IMR-90 (cell line): ENCODE results near the gene VGLL1. TPM values are rescaled to one million over a fixed set of nuclear protein-coding genes. Genes with fewer than 3 reads are reported as not detected.

ENCODE experiments used
- ATAC-seq: fragments of 200-7000 bp; cut with Tn5 transposase; 2 replicates; pipeline ENCODE4 v1.9.1; 2020; ENCODE audit warnings: low read depth, mild to moderate bottlenecking, moderate library complexity
- BruUV-seq: library from RNA; stranded (reverse); fragments of 400-500 nt; replicated peaks from 2 replicates; lab custom pipeline; 2021; lab: Mats Ljungman, UMichigan
- CTCF ChIA-PET: fragments of 300-600 bp; formaldehyde crosslinking; extraction: SDS; loops from one replicate; lab custom pipeline; 2021; ENCODE audit warnings: antibody characterized with exemption; lab: Yijun Ruan, JAX
- POLR2A ChIA-PET: fragments of 300-600 bp; sonication (Branson Sonifier 250); formaldehyde crosslinking; loops from one replicate; lab custom pipeline; 2022; ENCODE audit warnings: antibody characterized with exemption; ENCODE audit not compliant: unreplicated experiment; lab: Charles Lee
- DNase-seq: peaks from one replicate; pipeline ENCODE4 v3.0.0; 2013
- H2AFZ ChIP-seq: replicated peaks from 2 replicates; pipeline ENCODE3; 2013; ENCODE audit warnings: low read length, mild to moderate bottlenecking; ENCODE audit not compliant: poor library complexity
- H2AK5ac ChIP-seq: 2 replicates; pipeline ENCODE4 v1.6.1; 2013; ENCODE audit warnings: low read depth, low read length, inconsistent platforms
- H2AK9ac ChIP-seq: replicated peaks from 2 replicates; pipeline ENCODE3; 2013; ENCODE audit warnings: mild to moderate bottlenecking, low read depth, low read length, moderate library complexity; ENCODE audit not compliant: poor library complexity
- H2BK120ac ChIP-seq: 2 replicates; pipeline ENCODE4 v1.6.1; 2013; ENCODE audit warnings: low read depth, low read length, inconsistent platforms
- H2BK15ac ChIP-seq: 3 replicates; pipeline ENCODE4 v1.6.1; 2013; ENCODE audit warnings: low read depth, low read length, inconsistent platforms
- H2BK20ac ChIP-seq: 2 replicates; pipeline ENCODE4 v1.6.1; 2013; ENCODE audit warnings: low read depth, mild to moderate bottlenecking, inconsistent platforms, low read length, moderate library complexity
- H2BK5ac ChIP-seq: 2 replicates; pipeline ENCODE4 v1.6.1; 2013; ENCODE audit warnings: mild to moderate bottlenecking, low read depth, low read length, inconsistent platforms; ENCODE audit not compliant: poor library complexity, severe bottlenecking
- H3K14ac ChIP-seq: replicated peaks from 2 replicates; pipeline ENCODE4 v1.6.1; 2013; ENCODE audit warnings: low read depth, low read length, inconsistent platforms
- H3K18ac ChIP-seq: 2 replicates; pipeline ENCODE4 v1.6.1; 2013; ENCODE audit warnings: low read depth, low read length, control low read depth
- H3K23ac ChIP-seq: 2 replicates; pipeline ENCODE4 v1.6.1; 2013; ENCODE audit warnings: low read depth, low read length, inconsistent platforms
- H3K27ac ChIP-seq: 2 replicates; pipeline ENCODE4 v1.5.1; 2013; ENCODE audit warnings: mild to moderate bottlenecking, control low read depth, low read length; ENCODE audit not compliant: insufficient read depth
- H3K27me3 ChIP-seq: 2 replicates; pipeline ENCODE4 v1.6.1; 2013; ENCODE audit warnings: low read length; ENCODE audit not compliant: control insufficient read depth, insufficient read depth
- H3K36me3 ChIP-seq: 2 replicates; pipeline ENCODE4 v1.6.1; 2013; ENCODE audit warnings: low read length, mixed read lengths; ENCODE audit not compliant: control insufficient read depth, insufficient read depth
- H3K4ac ChIP-seq: 2 replicates; pipeline ENCODE4 v1.6.1; 2013; ENCODE audit warnings: low read depth, low read length, inconsistent platforms
- H3K4me1 ChIP-seq: 2 replicates; pipeline ENCODE4 v1.6.1; 2013; ENCODE audit warnings: low read length, mixed read lengths; ENCODE audit not compliant: control insufficient read depth, insufficient read depth
- H3K4me2 ChIP-seq: 2 replicates; pipeline ENCODE4 v1.6.1; 2013; ENCODE audit warnings: low read depth, mild to moderate bottlenecking, control low read depth, low read length, moderate library complexity
- H3K4me3 ChIP-seq: 2 replicates; pipeline ENCODE4 v1.5.1; 2013; ENCODE audit warnings: low read depth, mild to moderate bottlenecking, control low read depth, low read length, moderate library complexity; ENCODE audit not compliant: insufficient read depth
- H3K56ac ChIP-seq: 2 replicates; pipeline ENCODE4 v1.6.1; 2013; ENCODE audit warnings: low read length, inconsistent platforms; ENCODE audit not compliant: insufficient read depth; ENCODE audit errors: extremely low read depth
- H3K79me1 ChIP-seq, 2 experiments: 2 replicates each; pipeline ENCODE4 v1.6.1; 2013; ENCODE audit warnings: low read length in 2 of 2, inconsistent platforms in 1 of 2, low read depth in 1 of 2
- H3K9ac ChIP-seq: 2 replicates; pipeline ENCODE4 v1.6.1; 2013; ENCODE audit warnings: low read depth, low read length, control low read depth
- H3K9me1 ChIP-seq: 2 replicates; pipeline ENCODE4 v1.6.1; 2013; ENCODE audit warnings: low read length, inconsistent platforms; ENCODE audit not compliant: insufficient read depth
- H3K9me3 ChIP-seq: 2 replicates; pipeline ENCODE4 v1.6.1; 2013; ENCODE audit warnings: low read length; ENCODE audit not compliant: control insufficient read depth, insufficient read depth
- H4K20me1 ChIP-seq: 2 replicates; pipeline ENCODE4 v1.6.1; 2013; ENCODE audit warnings: low read length, inconsistent platforms; ENCODE audit not compliant: insufficient read depth
- H4K5ac ChIP-seq: 2 replicates; pipeline ENCODE4 v1.6.1; 2013; ENCODE audit warnings: mild to moderate bottlenecking, low read depth, low read length, control low read depth
- H4K8ac ChIP-seq, 2 experiments: 2 replicates each; pipeline ENCODE4 v1.6.1; 2013; ENCODE audit warnings: low read depth in 2 of 2, low read length in 2 of 2, control low read depth in 1 of 2, inconsistent platforms in 1 of 2
- H4K91ac ChIP-seq: 2 replicates; pipeline ENCODE4 v1.6.1; 2013; ENCODE audit warnings: low read depth, low read length, inconsistent platforms; ENCODE audit not compliant: insufficient read depth
- MAZ ChIP-seq: IDR thresholded peaks from 2 replicates; pipeline ENCODE4 v1.6.1; 2012; ENCODE audit warnings: low read depth, mild to moderate bottlenecking, low read length, improper control_type of control experiment, moderate library complexity, borderline replicate concordance
- NFE2L2 ChIP-seq: fragments of 150-350 bp; IDR thresholded peaks from 2 replicates; pipeline ENCODE4 v1.6.1; 2016; ENCODE audit warnings: low read depth, mild to moderate bottlenecking, low read length
- RAD21 ChIP-seq: IDR thresholded peaks from 2 replicates; pipeline ENCODE4 v1.6.1; 2012; ENCODE audit warnings: low read length, improper control_type of control experiment
- RFX5 ChIP-seq: IDR thresholded peaks from 2 replicates; pipeline ENCODE4 v1.8.0; 2012; ENCODE audit warnings: low read depth, mild to moderate bottlenecking, low read length, moderate library complexity
- WGBS, 2 experiments: methylation state at CpG; one replicate each; pipeline versions ENCODE4 v1.1.5 to v1.1.7; 2013; ENCODE audit warnings: missing lambda C conversion rate in 2 of 2; ENCODE audit not compliant: insufficient read length in 1 of 2; ENCODE audit errors: extremely low coverage in 2 of 2; 5-methylcytosine and 5-hydroxymethylcytosine counted together
- dilution Hi-C: fragments of 300-500 bp; cut with HindIII; formaldehyde crosslinking; loops from one replicate; pipeline ENCODE4 v1.14.3; 2018; ENCODE audit warnings: low sequenced_read_pairs; ENCODE audit not compliant: unreplicated experiment
- in situ Hi-C: fragments of 300-500 bp; cut with MboI; formaldehyde crosslinking; loops from 3 replicates; pipeline ENCODE4 v1.14.3; 2019; ENCODE audit warnings: low sequenced_read_pairs, inconsistent platforms, mixed read lengths
- intact Hi-C: fragments of 100-400 bp; cut with micrococcal nuclease; formaldehyde crosslinking; loops from 2 replicates; pipeline ENCODE4 v1.10.0; 2022
- polyA plus RNA-seq, 3 experiments: library from polyadenylated mRNA; depleted of rRNA; stranded (reverse); fragments of >200 nt; gene quantifications; 2 replicates each; pipeline ENCODE4 v1.2.3, GENCODE V29; 2012; ENCODE audit warnings: low replicate concordance in 1 of 3
- total RNA-seq: library from RNA; depleted of rRNA; stranded (reverse); fragments of >200 nt; gene quantifications from 2 replicates; pipeline ENCODE4 v1.2.3, GENCODE V29; 2012
- TF ChIP-seq, protein P1 (sequence below): conservative IDR thresholded peaks from 2 replicates; pipeline ENCODE4 v1.5.1; 2012; ENCODE audit warnings: mild to moderate bottlenecking, low read depth, low read length, improper control_type of control experiment

VGLL1 gene
- total and polyA plus RNA-seq, 2 of the 4 experiments (the other 2 are of a cell fraction), result not detected

DNA sequence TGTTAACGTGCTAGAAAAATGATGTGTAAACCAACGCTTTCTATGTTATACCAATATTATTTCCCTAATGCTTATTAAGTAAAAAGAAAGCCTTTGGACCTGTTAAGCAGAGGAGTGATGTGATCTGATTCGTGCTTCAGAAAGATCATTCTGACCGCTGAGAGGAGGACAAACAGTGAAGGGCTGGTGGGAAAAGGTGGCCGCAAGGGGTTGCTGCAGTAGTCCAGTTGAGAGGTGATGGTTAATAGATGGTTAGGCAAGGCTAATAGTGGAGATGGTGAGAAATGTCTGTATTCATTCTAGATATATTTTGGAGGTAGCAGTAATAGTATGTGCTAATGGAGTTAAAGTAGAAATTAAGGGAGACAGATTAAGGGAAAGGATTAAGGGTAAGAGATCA lies 12.9 kb upstream of the VGLL1 start:
- dilution Hi-C loops (no loop called here), intact Hi-C loops (no loop called here), in situ Hi-C loops (no loop called here)
- H3K27me3 ChIP-seq, result no peaks in the 10 kb centered on the region; the same call in 1 of the 2 replicates
- ChIA-PET CTCF (no interaction called here), POLR2A (no interaction called here)
- no peak overlapping the region for H2AK5ac ChIP-seq
- ATAC-seq (no peak), DNase-seq (no peak)
- H3K18ac ChIP-seq, result no peak overlapping the region
- H3K4ac ChIP-seq, result no peak overlapping the region
- no peak overlapping the region for H4K91ac ChIP-seq
- no peak overlapping the region for H2AFZ ChIP-seq
- H2BK120ac ChIP-seq, result no peak overlapping the region
- H4K20me1 ChIP-seq, result no peaks in the 10 kb centered on the region
- no peaks in the 10 kb centered on the region for H3K36me3 ChIP-seq
- no peak overlapping the region for H2BK15ac ChIP-seq
- H3K27ac ChIP-seq, result no peak overlapping the region
- no peak overlapping the region for H2BK20ac ChIP-seq
- no peaks in the 10 kb centered on the region for H3K9me3 ChIP-seq
- no peaks in the 10 kb centered on the region for H3K79me1 ChIP-seq
- no peak overlapping the region for H4K5ac ChIP-seq
- no peak overlapping the region for H3K14ac ChIP-seq
- H2BK5ac ChIP-seq, result no peak overlapping the region
- H3K56ac ChIP-seq, result no peak overlapping the region
- H3K4me1 ChIP-seq, result no peaks in the 10 kb centered on the region
- 0% methylated on average over 1 of the region's 5 CpGs; no CpG with 5 or more reads in 1 of the 2 experiments for WGBS, 2 experiments
- H3K23ac ChIP-seq, result no peak overlapping the region
- no peak overlapping the region for H3K4me3 ChIP-seq
- no peak overlapping the region for H3K4me2 ChIP-seq
- TF ChIP-seq NFE2L2 (no peak), RFX5 (no peak), MAZ (no peak), RAD21 (no peak)
- TF ChIP-seq, protein P1, sequence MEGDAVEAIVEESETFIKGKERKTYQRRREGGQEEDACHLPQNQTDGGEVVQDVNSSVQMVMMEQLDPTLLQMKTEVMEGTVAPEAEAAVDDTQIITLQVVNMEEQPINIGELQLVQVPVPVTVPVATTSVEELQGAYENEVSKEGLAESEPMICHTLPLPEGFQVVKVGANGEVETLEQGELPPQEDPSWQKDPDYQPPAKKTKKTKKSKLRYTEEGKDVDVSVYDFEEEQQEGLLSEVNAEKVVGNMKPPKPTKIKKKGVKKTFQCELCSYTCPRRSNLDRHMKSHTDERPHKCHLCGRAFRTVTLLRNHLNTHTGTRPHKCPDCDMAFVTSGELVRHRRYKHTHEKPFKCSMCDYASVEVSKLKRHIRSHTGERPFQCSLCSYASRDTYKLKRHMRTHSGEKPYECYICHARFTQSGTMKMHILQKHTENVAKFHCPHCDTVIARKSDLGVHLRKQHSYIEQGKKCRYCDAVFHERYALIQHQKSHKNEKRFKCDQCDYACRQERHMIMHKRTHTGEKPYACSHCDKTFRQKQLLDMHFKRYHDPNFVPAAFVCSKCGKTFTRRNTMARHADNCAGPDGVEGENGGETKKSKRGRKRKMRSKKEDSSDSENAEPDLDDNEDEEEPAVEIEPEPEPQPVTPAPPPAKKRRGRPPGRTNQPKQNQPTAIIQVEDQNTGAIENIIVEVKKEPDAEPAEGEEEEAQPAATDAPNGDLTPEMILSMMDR, result no peak
- H2AK9ac ChIP-seq, result no peak overlapping the region
- no peaks in the 10 kb centered on the region for H3K9me1 ChIP-seq
- no peak overlapping the region for H3K9ac ChIP-seq
- no TSS peak for BruUV-seq
- no peak overlapping the region for H4K8ac ChIP-seq
